Keratinocyte (primary cell): ENCODE data around the gene PLB1. TPM values are rescaled to one million over a fixed set of nuclear protein-coding genes. Genes with fewer than 3 reads are reported as not detected.

Source experiments
- DNase-seq: peaks from one replicate; pipeline ENCODE4 v3.0.0-alpha.2; 2011; ENCODE audit warnings: low read depth, missing footprints, low spot score
- FAIRE-seq: peaks from 2 replicates; lab custom pipeline; 2011; peaks lifted over from hg19 to GRCh38; lab: Jason Lieb, UNC
- H2AFZ ChIP-seq: 2 replicates; pipeline ENCODE4 v1.6.0; 2012; ENCODE audit warnings: low read length, control low read depth, inconsistent platforms; ENCODE audit not compliant: control insufficient read depth
- H3K27ac ChIP-seq: 2 replicates; pipeline ENCODE4 v1.5.1; 2011; ENCODE audit warnings: low read length; ENCODE audit not compliant: control insufficient read depth, insufficient read depth
- H3K27me3 ChIP-seq: 3 replicates; pipeline ENCODE4 v1.6.0; 2011; ENCODE audit warnings: low read length; ENCODE audit not compliant: control insufficient read depth, insufficient read depth; ENCODE audit errors: extremely low read depth
- H3K36me3 ChIP-seq, 2 experiments: 2 replicates in 1 of 2; 3 replicates in 1 of 2; pipeline ENCODE4 v1.5.1; 2011; ENCODE audit warnings: low read length in 2 of 2, mild to moderate bottlenecking in 1 of 2; ENCODE audit not compliant: control insufficient read depth in 2 of 2, insufficient read depth in 2 of 2; ENCODE audit errors: extremely low read depth in 1 of 2
- H3K4me1 ChIP-seq: 3 replicates; pipeline ENCODE4 v1.5.1; 2011; ENCODE audit warnings: low read length; ENCODE audit not compliant: control insufficient read depth, insufficient read depth; ENCODE audit errors: extremely low read depth
- H3K4me2 ChIP-seq: 3 replicates; pipeline ENCODE4 v1.6.0; 2011; ENCODE audit warnings: low read depth, low read length; ENCODE audit not compliant: control insufficient read depth, insufficient read depth; ENCODE audit errors: extremely low read depth
- H3K4me3 ChIP-seq, 3 experiments: fragments of 200-600 bp in 1 of 3; sonication (generic) in 1 of 3; 2 replicates in 2 of 3; 3 replicates in 1 of 3; pipeline ENCODE4 v1.5.1; 2011 to 2016; ENCODE audit warnings: low read length in 3 of 3, mild to moderate bottlenecking in 3 of 3, control low read depth in 2 of 3, inconsistent platforms in 1 of 3, low read depth in 1 of 3, mixed read lengths in 1 of 3, mixed run types in 1 of 3, moderate library complexity in 1 of 3; ENCODE audit not compliant: control insufficient read depth in 2 of 3, insufficient read depth in 2 of 3; ENCODE audit errors: extremely low read depth in 1 of 3
- H3K79me2 ChIP-seq: 2 replicates; pipeline ENCODE4 v1.6.0; 2012; ENCODE audit warnings: low read length; ENCODE audit not compliant: control insufficient read depth, insufficient read depth
- H3K9ac ChIP-seq: 3 replicates; pipeline ENCODE4 v1.6.0; 2011; ENCODE audit warnings: low read length; ENCODE audit not compliant: control insufficient read depth, insufficient read depth; ENCODE audit errors: extremely low read depth
- H3K9me1 ChIP-seq: 3 replicates; pipeline ENCODE4 v1.6.0; 2011; ENCODE audit warnings: low read length; ENCODE audit not compliant: control insufficient read depth, insufficient read depth; ENCODE audit errors: extremely low read depth
- H3K9me3 ChIP-seq: 2 replicates; pipeline ENCODE4 v1.5.1; 2012; ENCODE audit warnings: low read depth, low read length; ENCODE audit not compliant: control insufficient read depth
- H4K20me1 ChIP-seq: 3 replicates; pipeline ENCODE4 v1.6.0; 2011; ENCODE audit warnings: low read length; ENCODE audit not compliant: control insufficient read depth, insufficient read depth; ENCODE audit errors: extremely low read depth
- CTCF ChIP-seq, 3 experiments: IDR thresholded peaks in 1 of 3; conservative IDR thresholded peaks in 1 of 3; optimal IDR thresholded peaks in 1 of 3; 2 replicates in 2 of 3; 3 replicates in 1 of 3; pipeline versions ENCODE3 to v1.5.1; 2011; ENCODE audit warnings: low read length in 3 of 3, mild to moderate bottlenecking in 3 of 3, moderate library complexity in 2 of 3, control low read depth in 1 of 3, inconsistent platforms in 1 of 3; ENCODE audit not compliant: insufficient read depth in 2 of 3; ENCODE audit errors: extremely low read depth in 1 of 3
- EZH2 ChIP-seq: IDR thresholded peaks from one replicate; pipeline ENCODE4 v1.6.1; 2012; ENCODE audit warnings: inconsistent platforms, mild to moderate bottlenecking, low read length, moderate library complexity
- dilution Hi-C: fragments of 300-500 bp; cut with MboI; formaldehyde crosslinking; loops from one replicate; pipeline ENCODE4 v1.7.0; 2020; ENCODE audit warnings: low sequenced_read_pairs; ENCODE audit not compliant: extremely low pct_ligation_motif_present
- polyA plus RNA-seq, 5 experiments: library from polyadenylated mRNA; depleted of rRNA in 3 of 5; stranded (reverse) in 3 of 5; stranded (forward) in 1 of 5; unstranded in 1 of 5; fragments of >200 nt; gene quantifications; 1 replicate in 1 of 5; 2 replicates in 3 of 5; 3 replicates in 1 of 5; pipeline versions ENCODE4 v1.2.1 to v1.2.3, GENCODE V29; 2011 to 2012; ENCODE audit warnings: missing spikeins in 2 of 5, low read depth in 1 of 5, low replicate concordance in 1 of 5

Gene PLB1
- polyA plus RNA-seq, 1 donor (not counting 4 experiments of a cell fraction or from before 2014, with no cell fraction given): 6.7 TPM

GRCh38 chr2:28593160-28593755, 97.4 kb downstream of the PLB1 start:
- peaks cover 40% of the 10 kb centered on the region for H3K4me1 ChIP-seq
- DNase-seq: no peak
- no peaks in the 10 kb centered on the region for H3K9me3 ChIP-seq
- no peak overlapping the region for H3K4me2 ChIP-seq
- H3K27me3 ChIP-seq: no peaks in the 10 kb centered on the region
- H4K20me1 ChIP-seq: no peaks in the 10 kb centered on the region
- H2AFZ ChIP-seq: no peak overlapping the region
- no peaks in the 10 kb centered on the region for H3K36me3 ChIP-seq
- peak overlapping the region; percentile 81 for H3K27ac ChIP-seq
- FAIRE-seq: no peak
- H3K4me3 ChIP-seq: no peak overlapping the region
- no peaks in the 10 kb centered on the region for H3K79me2 ChIP-seq
- H3K9ac ChIP-seq: no peak overlapping the region
- dilution Hi-C loops: no loop called here
- TF ChIP-seq EZH2: no peak
- no peak for TF ChIP-seq CTCF (optimal IDR thresholded peaks at IDR 0.05 in 1 of 3, IDR thresholded peaks at IDR 0.05 in 1 of 3, conservative IDR thresholded peaks at IDR 0.05 in 1 of 3; ENCODE audit: extremely low read depth in 1 of 3, insufficient read depth in 2 of 3, low read length in 3 of 3)
- H3K9me1 ChIP-seq: no peaks in the 10 kb centered on the region

GRCh38 chr2:28594000-28594331, 98.1 kb downstream of the PLB1 start:
- no peak for TF ChIP-seq CTCF (optimal IDR thresholded peaks at IDR 0.05 in 1 of 3, IDR thresholded peaks at IDR 0.05 in 1 of 3, conservative IDR thresholded peaks at IDR 0.05 in 1 of 3; ENCODE audit: extremely low read depth in 1 of 3, insufficient read depth in 2 of 3, low read length in 3 of 3)
- TF ChIP-seq EZH2: no peak
- peak overlapping the region; percentile 77 for H3K4me2 ChIP-seq
- H3K27ac ChIP-seq: peak overlapping the region; percentile 81
- no peaks in the 10 kb centered on the region for H4K20me1 ChIP-seq
- H2AFZ ChIP-seq: peak overlapping the region; percentile 82
- dilution Hi-C loops: no loop called here
- H3K9me3 ChIP-seq: no peaks in the 10 kb centered on the region
- H3K9ac ChIP-seq: peak overlapping the region; percentile 65
- peaks cover 40% of the 10 kb centered on the region for H3K4me1 ChIP-seq
- FAIRE-seq (no peak), DNase-seq (no peak)
- H3K36me3 ChIP-seq: no peaks in the 10 kb centered on the region
- no peaks in the 10 kb centered on the region for H3K79me2 ChIP-seq
- H3K27me3 ChIP-seq: no peaks in the 10 kb centered on the region
- no peaks in the 10 kb centered on the region for H3K9me1 ChIP-seq
- H3K4me3 ChIP-seq: peak overlapping the region in 1 of 3 experiments; percentile 32
